Activated naive CD4-positive, alpha-beta T cell treated with anti-CD3 and anti-CD28 coated beads for 36 hours (primary cell): Measurements from ENCODE around the gene BCL6. TPM values are rescaled to one million over a fixed set of nuclear protein-coding genes. Genes with fewer than 3 reads are reported as not detected.

Experiments
- CTCF ChIA-PET: fragments of 350-600 bp; sonication (Branson Sonifier 250); formaldehyde crosslinking; loops from one replicate; lab custom pipeline; 2021; ENCODE audit warnings: antibody characterized with exemption; lab: Charles Lee
- DNase-seq: peaks from one replicate; pipeline ENCODE4 v3.0.0-alpha.2; 2020
- H3K27ac Mint-ChIP-seq: one replicate; pipeline ENCODE4 v1.8.0; 2021; ENCODE audit warnings: mild to moderate bottlenecking, mixed read lengths
- H3K27me3 Mint-ChIP-seq: one replicate; pipeline ENCODE4 v1.8.0; 2021; ENCODE audit warnings: low read depth, mixed read lengths
- H3K36me3 Mint-ChIP-seq: one replicate; pipeline ENCODE4 v1.8.0; 2021; ENCODE audit warnings: low read depth, mixed read lengths
- H3K4me1 Mint-ChIP-seq: one replicate; pipeline ENCODE4 v1.8.0; 2021; ENCODE audit warnings: low read depth, mixed read lengths
- H3K4me3 Mint-ChIP-seq: one replicate; pipeline ENCODE4 v1.8.0; 2021; ENCODE audit warnings: mild to moderate bottlenecking, moderate library complexity, mixed read lengths
- H3K9me3 Mint-ChIP-seq: one replicate; pipeline ENCODE4 v1.8.0; 2021; ENCODE audit warnings: mixed read lengths
- intact Hi-C: fragments of 100-400 bp; cut with micrococcal nuclease; formaldehyde crosslinking; loops from one replicate; pipeline ENCODE4 v1.15.1; 2023
- total RNA-seq, 2 experiments: library from RNA; stranded (reverse); gene quantifications; one replicate each; pipeline ENCODE4 v1.2.3, GENCODE V29; 2021

Gene BCL6
- total RNA-seq, 2 experiments from 2014 or later: 98.9 to 101 TPM

DNA sequence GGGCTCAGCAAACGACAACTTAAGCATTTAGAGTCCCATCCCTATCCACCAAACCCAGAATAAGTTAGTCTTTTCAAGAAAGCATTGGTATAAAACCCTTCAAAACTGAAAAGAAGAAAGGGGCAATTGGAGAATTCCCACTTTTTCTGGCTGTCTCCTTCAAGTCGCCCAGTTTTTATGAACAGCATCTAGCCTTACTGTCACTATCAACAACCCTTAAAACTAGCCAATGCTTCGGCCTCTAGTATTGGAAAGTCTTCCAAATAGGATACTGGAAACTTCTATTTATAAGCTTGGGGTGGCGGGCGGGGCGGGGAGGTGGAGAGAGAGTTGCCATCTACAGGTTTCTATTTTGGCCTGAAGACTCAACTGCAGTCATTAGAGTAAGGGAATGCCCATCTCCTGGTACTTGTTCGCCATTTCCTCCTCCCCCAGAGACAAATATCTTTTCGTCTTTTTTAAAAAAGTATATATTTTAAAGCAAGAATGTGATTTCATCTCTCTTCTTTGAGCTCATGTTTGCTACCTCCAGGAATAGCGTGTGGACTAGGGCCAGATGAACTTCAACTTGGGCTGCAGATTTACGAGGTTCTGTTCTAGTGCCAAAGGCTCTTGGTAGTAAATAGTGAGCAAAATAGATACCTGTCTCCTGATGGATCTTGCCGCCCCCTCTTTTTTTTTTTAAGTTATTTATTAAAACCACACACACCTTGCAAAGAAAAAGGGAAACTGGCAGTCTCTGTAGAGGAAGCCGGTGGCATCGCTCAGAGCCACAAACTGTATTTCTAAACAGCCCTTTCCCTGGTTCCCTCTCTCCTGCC, 2.7 kb downstream of the BCL6 start:
- H3K9me3 Mint-ChIP-seq: no peaks in the 10 kb centered on the region

DNA sequence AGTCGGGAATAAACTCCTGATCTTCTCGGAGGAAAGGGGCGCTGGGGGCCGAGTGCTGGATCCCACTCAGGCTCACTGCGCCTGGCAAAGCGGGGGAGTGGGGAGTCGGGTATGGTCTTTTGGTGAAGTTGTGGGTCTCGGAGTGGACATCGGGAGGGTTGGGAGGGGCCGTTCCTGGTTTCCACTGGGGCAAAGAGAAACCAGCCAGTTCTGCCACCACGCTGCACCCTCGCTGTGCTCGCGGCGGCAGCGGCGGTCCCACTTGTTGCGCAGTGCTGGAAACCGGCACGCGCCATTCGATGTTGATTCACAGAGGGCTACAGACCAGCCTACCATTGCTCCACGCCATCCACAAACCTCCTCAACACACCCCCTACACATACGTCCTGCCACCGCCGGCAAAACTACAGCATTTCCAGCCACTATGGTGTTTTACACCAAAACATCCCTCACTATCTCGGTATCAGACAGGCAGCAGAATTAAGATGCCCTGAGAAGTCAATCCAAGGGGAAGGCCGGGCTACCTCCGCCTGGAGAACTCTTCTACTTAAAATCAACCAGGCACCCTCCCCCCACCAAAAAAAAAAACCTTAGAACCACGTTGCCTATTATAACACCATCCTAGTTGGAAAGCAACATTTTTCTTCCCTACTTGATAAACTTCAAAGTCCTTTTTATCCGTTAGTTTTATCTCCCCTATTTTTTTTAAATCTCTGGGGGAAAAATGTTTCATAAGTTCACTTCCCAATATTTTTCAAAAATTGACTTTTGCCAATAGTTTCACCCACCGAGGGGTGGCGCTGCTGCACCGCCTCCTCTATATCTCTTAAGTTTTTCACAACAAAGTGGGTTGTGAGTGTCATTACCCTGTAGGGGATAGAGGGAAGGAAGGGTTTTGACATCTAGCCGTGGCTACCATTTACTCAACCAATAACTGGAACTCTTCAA, 3.6 kb downstream of the BCL6 start:
- H3K4me1 Mint-ChIP-seq: peaks cover 23% of the 10 kb centered on the region
- peaks cover 38% of the 10 kb centered on the region for H3K36me3 Mint-ChIP-seq
- CTCF ChIA-PET: interaction anchor here (0.5 to 5.5 kb wide), 69 partner anchors 7 to 1398 kb away, joined by 3 to 245 read pairs (median 4); no protein-coding TSS in a partner anchor
- no peaks in the 10 kb centered on the region for H3K27me3 Mint-ChIP-seq
- DNase-seq: peak; percentile 85
- intact Hi-C loops: loop anchor here (1.0 to 10.0 kb wide), 11 partner anchors 234 to 1807 kb away; partner anchors contain the start of genes LPP and TRA2B
- H3K4me3 Mint-ChIP-seq: peak overlapping the region; percentile 86
- H3K9me3 Mint-ChIP-seq: no peaks in the 10 kb centered on the region
- peak overlapping the region; percentile 97 for H3K27ac Mint-ChIP-seq

More for the DNA sequence above, 2.7 kb downstream of the BCL6 start:
- Mint-ChIP-seq H3K36me3 (peaks cover 33% of the 10 kb centered on the region), H3K27me3 (no peaks in the 10 kb centered on the region), H3K4me1 (peaks cover 22% of the 10 kb centered on the region), H3K4me3 (peak overlapping the region; percentile 86), H3K27ac (peak overlapping the region; percentile 97)
- CTCF ChIA-PET: interaction anchor here (0.6 to 2.6 kb wide), 16 partner anchors 61 to 1213 kb away, joined by 3 to 27 read pairs (median 3); no protein-coding TSS in a partner anchor
- intact Hi-C loops: loop anchor here (1.0 to 10.0 kb wide), 10 partner anchors 233 to 1808 kb away; partner anchors contain the start of genes LPP and TRA2B
- DNase-seq: peak; percentile 42

DNA sequence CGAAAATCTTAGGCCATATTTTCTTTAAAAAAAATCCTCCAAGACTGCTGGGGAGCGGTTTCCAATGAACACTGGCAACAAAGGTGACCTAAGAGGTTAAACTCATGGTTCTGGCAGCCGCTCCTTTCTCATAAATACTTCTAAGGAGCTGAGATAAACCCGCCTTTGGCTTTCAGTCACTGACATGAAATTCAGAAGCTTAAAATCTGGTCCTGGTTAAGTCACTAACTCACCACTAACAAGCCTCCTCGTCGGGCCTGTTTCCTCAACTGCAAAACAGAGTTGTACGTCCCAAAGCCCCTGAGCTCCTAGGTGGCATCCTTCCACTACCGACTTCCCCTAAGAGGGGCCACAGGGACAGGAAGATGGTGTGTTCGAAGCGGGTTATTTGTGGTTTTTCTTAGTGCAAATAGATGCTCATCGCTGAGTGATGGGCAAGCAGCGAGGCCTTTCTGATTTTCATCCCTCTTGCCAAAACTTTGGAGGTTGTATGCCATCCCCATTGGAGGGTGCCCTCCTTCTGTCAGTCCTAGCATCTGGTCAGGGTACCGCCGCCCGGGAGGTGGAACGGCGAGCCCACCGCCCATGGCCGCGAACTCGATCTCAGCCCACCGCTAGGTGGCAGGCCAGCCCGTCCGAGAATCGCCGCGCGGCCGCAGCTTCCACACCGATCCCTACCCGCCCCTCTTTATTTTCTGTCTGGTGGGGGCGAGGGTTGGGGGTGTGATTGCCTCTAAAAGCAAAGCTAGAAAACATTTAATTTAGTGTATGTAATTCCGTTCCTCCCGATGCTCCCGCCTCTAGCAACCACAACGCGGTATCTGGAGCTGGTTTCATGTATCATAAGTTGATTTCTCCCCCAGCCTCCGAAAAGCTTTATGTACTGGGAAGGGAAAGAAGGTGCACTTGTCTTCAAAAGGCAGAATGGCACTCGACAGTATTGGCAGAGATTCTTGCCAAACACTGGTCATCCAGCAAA, 4.6 kb downstream of the BCL6 start:
- peaks cover 39% of the 10 kb centered on the region for H3K36me3 Mint-ChIP-seq
- H3K27ac Mint-ChIP-seq: peak overlapping the region; percentile 97

DNA sequence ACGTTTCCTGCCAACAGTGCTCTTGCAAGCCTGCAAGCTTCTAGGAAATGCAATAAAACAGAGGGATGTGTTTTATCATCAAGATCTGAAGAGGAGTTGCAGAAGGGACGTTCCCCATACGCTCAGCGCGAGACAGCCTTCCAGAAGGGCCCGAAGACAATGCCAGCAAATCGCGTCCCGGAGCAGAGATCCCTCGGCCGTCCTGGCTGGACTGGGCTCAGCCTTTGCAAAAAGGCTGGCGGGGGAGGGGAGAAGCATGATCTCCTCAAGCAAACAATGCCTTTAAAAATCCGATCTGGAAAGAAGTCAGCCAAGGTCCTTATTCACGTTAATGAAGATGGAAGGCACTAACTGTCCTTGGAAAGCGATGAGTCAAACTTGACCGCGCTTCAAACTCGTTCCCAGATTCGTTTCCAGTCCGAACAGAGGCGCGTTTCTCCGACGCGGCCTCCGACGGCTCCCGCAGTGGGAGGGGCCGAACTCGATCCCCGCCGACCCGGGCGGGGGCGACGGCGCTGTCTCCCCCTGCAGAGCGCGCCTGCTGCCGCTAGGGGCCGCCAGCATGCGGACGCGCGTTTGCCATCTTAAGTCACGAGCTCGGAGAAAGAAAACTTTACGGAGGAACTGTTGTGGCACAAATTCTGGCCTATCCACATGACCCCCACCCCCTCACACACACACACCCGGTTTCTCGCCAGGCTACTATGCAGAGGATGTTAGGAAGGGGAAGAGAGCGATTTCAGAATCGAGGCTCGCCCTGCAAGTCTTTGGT, 5.5 kb downstream of the BCL6 start:
- peak overlapping the region; percentile 86 for H3K4me3 Mint-ChIP-seq
- CTCF ChIA-PET: interaction anchor here (0.5 to 5.5 kb wide), 92 partner anchors 9 to 1563 kb away, joined by 3 to 245 read pairs (median 4); no protein-coding TSS in a partner anchor
- H3K9me3 Mint-ChIP-seq: no peaks in the 10 kb centered on the region
- intact Hi-C loops: loop anchor here (1.0 to 10.0 kb wide), 18 partner anchors 9 to 1805 kb away; partner anchors contain the start of gene TRA2B
- H3K36me3 Mint-ChIP-seq: peaks cover 40% of the 10 kb centered on the region
- peak; percentile 79 for DNase-seq
- H3K4me1 Mint-ChIP-seq: peaks cover 35% of the 10 kb centered on the region
- H3K27me3 Mint-ChIP-seq: no peaks in the 10 kb centered on the region
- peak overlapping the region; percentile 97 for H3K27ac Mint-ChIP-seq

More for the DNA sequence above, 4.6 kb downstream of the BCL6 start:
- intact Hi-C loops: loop anchor here (1.0 to 10.0 kb wide), 12 partner anchors 8 to 1806 kb away; partner anchors contain the start of gene TRA2B
- Mint-ChIP-seq H3K27me3 (no peaks in the 10 kb centered on the region), H3K9me3 (no peaks in the 10 kb centered on the region), H3K4me1 (peaks cover 32% of the 10 kb centered on the region), H3K4me3 (peak overlapping the region; percentile 86)
- DNase-seq: peak; percentile 72
- CTCF ChIA-PET: interaction anchor here (0.5 to 5.5 kb wide), 110 partner anchors 8 to 1562 kb away, joined by 3 to 245 read pairs (median 4); no protein-coding TSS in a partner anchor

DNA sequence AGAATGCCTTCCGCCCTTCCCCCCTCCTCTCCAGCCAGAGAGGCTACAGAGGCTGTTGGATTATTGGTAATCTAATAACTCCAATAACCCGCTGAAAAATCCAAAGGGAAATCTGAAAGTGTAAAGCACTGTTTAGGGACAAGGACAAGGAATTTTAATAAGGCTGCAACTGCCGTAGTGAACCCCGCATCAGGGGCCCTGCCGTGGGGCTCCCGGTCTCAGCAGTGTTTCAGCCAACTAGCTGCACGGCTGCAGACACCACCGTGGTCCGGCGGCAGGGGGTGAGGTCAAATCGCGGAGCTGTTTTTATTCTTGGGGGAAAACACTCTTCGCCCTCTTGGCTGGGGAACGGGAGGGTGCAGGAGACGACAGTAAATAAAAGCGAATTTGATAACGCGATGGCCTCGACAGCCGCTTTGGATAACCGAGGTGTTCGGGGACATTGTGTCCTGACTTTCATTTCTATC, 6.1 kb downstream of the BCL6 start:
- Mint-ChIP-seq H3K36me3 (peaks cover 38% of the 10 kb centered on the region), H3K4me3 (peak overlapping the region; percentile 86), H3K9me3 (no peaks in the 10 kb centered on the region), H3K4me1 (peaks cover 35% of the 10 kb centered on the region), H3K27me3 (no peaks in the 10 kb centered on the region), H3K27ac (peak overlapping the region; percentile 97)
- peak; percentile 42 for DNase-seq
- CTCF ChIA-PET: interaction anchor here (0.6 to 5.5 kb wide), 39 partner anchors 9 to 1405 kb away, joined by 3 to 245 read pairs (median 5); partner anchors contain the start of gene LPP
- intact Hi-C loops: loop anchor here (1.0 to 2.0 kb wide), 6 partner anchors 432 to 1585 kb away; no protein-coding TSS in a partner anchor

DNA sequence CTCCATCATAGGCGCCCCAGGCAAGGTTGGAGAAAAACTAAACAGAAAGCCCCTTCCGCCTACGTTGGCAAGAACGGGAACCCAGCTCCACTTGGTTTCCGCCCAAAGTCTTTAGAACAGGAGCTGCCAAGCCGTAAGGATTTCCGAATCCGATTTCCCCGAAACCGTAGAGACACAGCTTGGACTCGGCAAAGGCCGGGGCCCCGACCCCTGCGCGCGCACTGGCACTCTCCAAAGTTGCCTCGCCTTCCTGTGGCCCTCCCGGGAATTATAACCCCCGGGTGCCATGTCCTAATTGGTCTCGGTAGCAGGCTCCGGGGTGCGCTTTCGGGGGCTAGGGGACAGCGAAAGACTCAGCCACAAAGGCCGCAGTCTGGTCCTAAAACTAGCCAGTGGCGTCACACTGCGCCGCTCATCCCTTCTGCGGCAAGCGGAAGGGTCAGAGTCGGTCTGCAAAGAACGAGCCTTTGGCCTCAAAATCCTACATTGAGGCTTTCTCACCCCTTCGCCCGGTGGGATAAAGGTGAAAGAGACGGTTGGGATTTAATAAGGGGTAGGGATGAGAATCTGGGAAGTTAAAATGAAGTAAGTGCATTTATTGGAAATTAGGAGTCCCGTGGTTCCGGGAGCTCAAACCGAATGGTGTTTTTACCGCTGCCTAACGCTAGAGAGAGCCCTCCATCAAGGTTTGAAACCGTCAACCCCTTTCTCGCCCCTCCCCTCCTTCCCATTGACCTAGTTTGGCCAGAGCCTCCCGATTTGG, 6.8 kb downstream of the BCL6 start:
- peak; percentile 85 for DNase-seq
- CTCF ChIA-PET: interaction anchor here (0.6 to 5.5 kb wide), 39 partner anchors 10 to 1406 kb away, joined by 3 to 245 read pairs (median 4); partner anchors contain the start of gene LPP

DNA sequence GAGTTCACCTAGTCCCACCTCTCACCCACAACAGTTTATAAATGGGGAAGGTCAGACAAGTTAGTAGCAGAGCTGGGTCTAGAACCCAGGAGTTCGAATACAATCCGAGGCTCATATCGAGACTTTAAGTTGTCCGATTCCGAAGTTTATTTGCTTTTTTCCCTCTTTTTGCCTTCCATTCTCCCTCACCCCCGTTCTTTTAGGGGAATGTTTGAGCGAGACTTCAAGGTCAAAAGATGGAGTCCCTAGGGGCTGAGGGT, 7.3 kb downstream of the BCL6 start:
- Mint-ChIP-seq H3K27ac (peak overlapping the region; percentile 97), H3K9me3 (no peaks in the 10 kb centered on the region), H3K4me3 (peak overlapping the region; percentile 86), H3K36me3 (peaks cover 37% of the 10 kb centered on the region), H3K27me3 (no peaks in the 10 kb centered on the region), H3K4me1 (peaks cover 35% of the 10 kb centered on the region)
- intact Hi-C loops: loop anchor here (1.0 to 2.0 kb wide), 5 partner anchors 433 to 1177 kb away; no protein-coding TSS in a partner anchor
- CTCF ChIA-PET: interaction anchor here (0.6 to 5.5 kb wide), 25 partner anchors 10 to 1304 kb away, joined by 3 to 245 read pairs (median 4); partner anchors contain the start of gene LPP
- no peak for DNase-seq

More for the DNA sequence above, 6.8 kb downstream of the BCL6 start:
- H3K4me3 Mint-ChIP-seq: peak overlapping the region; percentile 86
- H3K27ac Mint-ChIP-seq: peak overlapping the region; percentile 97
- peaks cover 35% of the 10 kb centered on the region for H3K36me3 Mint-ChIP-seq
- no peaks in the 10 kb centered on the region for H3K9me3 Mint-ChIP-seq
- H3K27me3 Mint-ChIP-seq: no peaks in the 10 kb centered on the region
- intact Hi-C loops: loop anchor here (1.0 to 2.0 kb wide), 9 partner anchors 432 to 1586 kb away; no protein-coding TSS in a partner anchor
- H3K4me1 Mint-ChIP-seq: peaks cover 35% of the 10 kb centered on the region

DNA sequence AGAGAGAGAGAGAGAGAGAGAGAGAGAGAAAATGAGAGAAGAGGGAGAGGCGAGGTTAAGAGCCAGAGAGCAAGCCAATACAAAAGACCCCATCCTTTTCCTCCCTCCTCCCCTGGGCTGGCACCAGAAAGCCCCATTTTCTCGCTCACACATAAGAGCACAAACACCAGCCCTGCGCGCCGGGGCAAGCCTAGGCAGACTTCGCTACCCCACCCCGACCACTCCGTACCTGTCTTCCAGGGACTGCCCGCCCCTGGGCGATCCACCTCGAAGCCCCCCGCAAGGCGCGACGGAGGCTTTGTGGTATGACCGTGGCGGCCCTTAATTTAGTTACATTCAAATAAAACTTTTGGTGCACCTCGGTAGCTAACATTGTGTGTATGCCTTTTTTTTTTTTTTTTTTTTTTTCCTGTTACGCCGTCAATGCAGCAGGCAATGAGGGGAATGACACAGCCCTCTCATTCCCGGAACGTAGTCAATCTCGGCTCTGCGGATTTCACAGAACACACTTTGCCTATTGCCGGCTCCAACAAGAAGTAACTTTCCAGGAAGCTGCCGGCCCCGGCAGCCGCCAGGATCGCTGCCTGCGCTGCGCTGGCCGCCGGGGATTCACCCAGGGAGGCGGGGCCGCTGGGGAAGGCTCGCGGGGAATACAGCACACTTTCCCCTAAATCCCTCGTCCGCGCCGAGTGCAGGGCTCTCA, 7.7 kb downstream of the BCL6 start:
- H3K36me3 Mint-ChIP-seq: peaks cover 38% of the 10 kb centered on the region
- H3K9me3 Mint-ChIP-seq: no peaks in the 10 kb centered on the region
- H3K4me1 Mint-ChIP-seq: peaks cover 35% of the 10 kb centered on the region
- intact Hi-C loops: loop anchor here (1.0 to 2.0 kb wide), 5 partner anchors 433 to 1177 kb away; no protein-coding TSS in a partner anchor
- peak overlapping the region; percentile 86 for H3K4me3 Mint-ChIP-seq
- no peaks in the 10 kb centered on the region for H3K27me3 Mint-ChIP-seq
- CTCF ChIA-PET: interaction anchor here (0.6 to 5.5 kb wide), 21 partner anchors 11 to 1304 kb away, joined by 3 to 245 read pairs (median 4); partner anchors contain the start of gene LPP
- H3K27ac Mint-ChIP-seq: peak overlapping the region; percentile 97
- peak; percentile 83 for DNase-seq

DNA sequence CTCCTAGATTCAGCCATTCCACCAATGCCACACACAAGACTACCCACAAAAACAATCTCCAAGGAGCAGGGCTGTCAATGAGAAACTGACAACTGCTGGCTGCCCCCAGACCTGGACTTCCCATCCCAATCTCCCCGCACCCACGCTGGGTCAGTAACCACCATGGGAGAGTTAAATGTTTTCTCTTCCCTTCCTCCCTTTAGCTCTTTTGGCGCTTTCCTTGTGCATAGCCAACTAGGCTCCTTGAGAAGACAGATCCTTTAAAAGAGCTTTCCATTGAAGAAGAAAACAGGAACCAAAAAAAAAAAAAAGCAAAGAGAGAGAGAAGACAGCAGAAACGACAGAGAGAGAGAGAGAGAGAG, 8.3 kb downstream of the BCL6 start:
- no peaks in the 10 kb centered on the region for H3K27me3 Mint-ChIP-seq
- H3K4me3 Mint-ChIP-seq: peak overlapping the region; percentile 86
- CTCF ChIA-PET: interaction anchor here (5.4 to 5.5 kb wide), 2 partner anchors 11 to 1217 kb away, joined by 39 to 245 read pairs; no protein-coding TSS in a partner anchor
- DNase-seq: no peak
- H3K36me3 Mint-ChIP-seq: peaks cover 37% of the 10 kb centered on the region
- no peaks in the 10 kb centered on the region for H3K9me3 Mint-ChIP-seq
- H3K4me1 Mint-ChIP-seq: peaks cover 32% of the 10 kb centered on the region
- peak overlapping the region; percentile 97 for H3K27ac Mint-ChIP-seq
- intact Hi-C loops: no loop called here
